ENCODE results near the gene MAP4.

Gene MAP4

GRCh38 chr3:47980795-47981194 is 35.4 kb downstream of the MAP4 start:
- Histone ChIP-seq H2AFZ (ENCODE audit: low read length) (no peak overlapping the region), H3K4me2 (ENCODE audit: low read depth, low read length, poor library complexity, severe bottlenecking) (no peak overlapping the region), H3K9ac (ENCODE audit: low read depth, low read length, poor library complexity, severe bottlenecking) (no peak overlapping the region), H3K79me2 (ENCODE audit: insufficient read depth, low read length) (no peaks in the 10 kb centered on the region), H3K9me2 (replicated peaks; ENCODE audit: low read depth, low read length) (no peaks in the 10 kb centered on the region), H3F3A (ENCODE audit: low read depth) (no peaks in the 10 kb centered on the region), H3K9me3 (ENCODE audit: insufficient read depth, low read depth, low read length) (no peaks in the 10 kb centered on the region), H3K4me3 (ENCODE audit: low read length, poor library complexity, severe bottlenecking) (no peak overlapping the region), H3K4me1 (ENCODE audit: insufficient read depth, low read length, poor library complexity, severe bottlenecking) (peaks cover 10% of the 10 kb centered on the region), H4K20me1 (ENCODE audit: insufficient read depth, low read length, poor library complexity, severe bottlenecking) (peaks cover 3% of the 10 kb centered on the region), H3K36me3 (ENCODE audit: insufficient read depth, low read length) (no peaks in the 10 kb centered on the region), H3K27me3 (ENCODE audit: insufficient read depth, low read length, poor library complexity, severe bottlenecking) (no peaks in the 10 kb centered on the region)
- TF ChIP-seq CTCF (conservative IDR thresholded peaks at IDR 0.05; ENCODE audit: low read length) (no peak), EZH2phosphoT487 (IDR thresholded peaks at IDR 0.05; ENCODE audit: borderline replicate concordance) (no peak)

GRCh38 chr3:47979070-47979469 is 37.1 kb downstream of the MAP4 start:
- H4K20me1 ChIP-seq (ENCODE audit: insufficient read depth, low read length, poor library complexity, severe bottlenecking) = peaks cover 3% of the 10 kb centered on the region
- H3K4me1 ChIP-seq (ENCODE audit: insufficient read depth, low read length, poor library complexity, severe bottlenecking) = peaks cover 10% of the 10 kb centered on the region
- H3F3A ChIP-seq (ENCODE audit: low read depth) = no peaks in the 10 kb centered on the region
- H2AFZ ChIP-seq (ENCODE audit: low read length) = no peak overlapping the region
- H3K9me2 ChIP-seq (replicated peaks; ENCODE audit: low read depth, low read length) = no peaks in the 10 kb centered on the region
- no peaks in the 10 kb centered on the region for H3K27me3 ChIP-seq (ENCODE audit: insufficient read depth, low read length, poor library complexity, severe bottlenecking)
- no peak overlapping the region for H3K4me3 ChIP-seq (ENCODE audit: low read length, poor library complexity, severe bottlenecking)
- H3K36me3 ChIP-seq (ENCODE audit: insufficient read depth, low read length) = no peaks in the 10 kb centered on the region
- TF ChIP-seq EZH2phosphoT487 (IDR thresholded peaks at IDR 0.05; ENCODE audit: borderline replicate concordance) (no peak), CTCF (conservative IDR thresholded peaks at IDR 0.05; ENCODE audit: low read length) (no peak)
- H3K4me2 ChIP-seq (ENCODE audit: low read depth, low read length, poor library complexity, severe bottlenecking) = no peak overlapping the region
- no peaks in the 10 kb centered on the region for H3K9me3 ChIP-seq (ENCODE audit: insufficient read depth, low read depth, low read length)
- no peaks in the 10 kb centered on the region for H3K79me2 ChIP-seq (ENCODE audit: insufficient read depth, low read length)
- H3K9ac ChIP-seq (ENCODE audit: low read depth, low read length, poor library complexity, severe bottlenecking) = no peak overlapping the region

- Histone ChIP-seq H3K9me3 (ENCODE audit: insufficient read depth, low read depth, low read length) (no peaks in the 10 kb centered on the region), H3K36me3 (ENCODE audit: insufficient read depth, low read length) (no peaks in the 10 kb centered on the region), H3K9me2 (replicated peaks; ENCODE audit: low read depth, low read length) (no peaks in the 10 kb centered on the region), H3K27me3 (ENCODE audit: insufficient read depth, low read length, poor library complexity, severe bottlenecking) (no peaks in the 10 kb centered on the region), H3K4me1 (ENCODE audit: insufficient read depth, low read length, poor library complexity, severe bottlenecking) (peaks cover 10% of the 10 kb centered on the region), H2AFZ (ENCODE audit: low read length) (no peak overlapping the region), H3K9ac (ENCODE audit: low read depth, low read length, poor library complexity, severe bottlenecking) (no peak overlapping the region), H3K4me3 (ENCODE audit: low read length, poor library complexity, severe bottlenecking) (no peak overlapping the region), H3K4me2 (ENCODE audit: low read depth, low read length, poor library complexity, severe bottlenecking) (no peak overlapping the region), H4K20me1 (ENCODE audit: insufficient read depth, low read length, poor library complexity, severe bottlenecking) (peaks cover 3% of the 10 kb centered on the region), H3K79me2 (ENCODE audit: insufficient read depth, low read length) (no peaks in the 10 kb centered on the region), H3F3A (ENCODE audit: low read depth) (no peaks in the 10 kb centered on the region)
- TF ChIP-seq CTCF (conservative IDR thresholded peaks at IDR 0.05; ENCODE audit: low read length) (no peak), EZH2phosphoT487 (IDR thresholded peaks at IDR 0.05; ENCODE audit: borderline replicate concordance) (no peak)
These were observed 37.8 kb downstream of the MAP4 start for GRCh38 chr3:47978386-47978785.

All from Loucy (cell line).